ENCODE results near the gene CYP2A6. TPM values are rescaled to one million over a fixed set of nuclear protein-coding genes. Genes with fewer than 3 reads are reported as not detected.

Gene CYP2A6, protein sequence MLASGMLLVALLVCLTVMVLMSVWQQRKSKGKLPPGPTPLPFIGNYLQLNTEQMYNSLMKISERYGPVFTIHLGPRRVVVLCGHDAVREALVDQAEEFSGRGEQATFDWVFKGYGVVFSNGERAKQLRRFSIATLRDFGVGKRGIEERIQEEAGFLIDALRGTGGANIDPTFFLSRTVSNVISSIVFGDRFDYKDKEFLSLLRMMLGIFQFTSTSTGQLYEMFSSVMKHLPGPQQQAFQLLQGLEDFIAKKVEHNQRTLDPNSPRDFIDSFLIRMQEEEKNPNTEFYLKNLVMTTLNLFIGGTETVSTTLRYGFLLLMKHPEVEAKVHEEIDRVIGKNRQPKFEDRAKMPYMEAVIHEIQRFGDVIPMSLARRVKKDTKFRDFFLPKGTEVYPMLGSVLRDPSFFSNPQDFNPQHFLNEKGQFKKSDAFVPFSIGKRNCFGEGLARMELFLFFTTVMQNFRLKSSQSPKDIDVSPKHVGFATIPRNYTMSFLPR
- total RNA-seq (2022; extraction: Qiagen RNA extraction): 0.08 TPM in 1 of 5 replicates, not detected in the others

DNA sequence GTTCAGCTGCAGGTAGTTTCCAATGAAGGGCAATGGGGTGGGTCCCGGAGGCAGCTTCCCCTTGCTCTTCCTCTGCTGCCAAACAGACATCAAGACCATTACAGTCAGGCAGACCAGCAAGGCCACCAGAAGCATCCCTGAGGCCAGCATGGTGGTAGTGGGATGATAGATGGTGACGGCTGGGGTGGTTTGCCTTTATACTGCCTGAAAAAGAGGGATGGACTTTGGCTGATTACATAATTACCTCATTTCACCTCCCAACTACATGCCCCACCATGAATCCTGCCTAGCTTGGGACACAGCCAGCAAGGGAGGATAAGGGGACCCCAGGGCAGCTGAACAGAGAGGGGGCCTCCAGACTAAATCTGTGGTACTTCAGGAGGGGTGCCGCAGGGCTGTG is at the start of gene CYP2A6:
Gene CYP2A6, minus strand, starts transcription at position 171 of the 400 bp plus-strand sequence. Its CDS starts 21 bp downstream, at position 150.

DNA sequence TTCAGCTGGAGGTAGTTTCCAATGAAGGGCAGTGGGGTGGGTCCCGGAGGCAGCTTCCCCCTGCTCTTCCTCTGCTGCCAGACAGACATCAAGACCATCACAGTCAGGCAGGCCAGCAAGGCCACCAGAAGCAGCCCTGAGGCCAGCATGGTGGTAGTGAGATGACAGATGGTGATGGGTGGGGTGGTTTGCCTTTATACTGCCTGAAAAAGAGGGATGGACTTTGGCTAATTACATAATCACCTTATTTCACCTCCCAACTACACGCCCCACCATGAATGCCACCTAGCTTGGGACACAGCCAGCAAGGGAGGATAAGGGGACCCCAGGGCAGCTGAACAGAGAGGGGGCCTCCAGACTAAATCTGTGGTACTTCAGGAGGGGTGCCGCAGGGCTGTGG is 31.8 kb upstream of the CYP2A6 start, which contains the start of gene CYP2A7:
Gene CYP2A7, minus strand, starts transcription at position 170 of the 400 bp plus-strand sequence. Its CDS starts 21 bp downstream, at position 149.

DNA sequence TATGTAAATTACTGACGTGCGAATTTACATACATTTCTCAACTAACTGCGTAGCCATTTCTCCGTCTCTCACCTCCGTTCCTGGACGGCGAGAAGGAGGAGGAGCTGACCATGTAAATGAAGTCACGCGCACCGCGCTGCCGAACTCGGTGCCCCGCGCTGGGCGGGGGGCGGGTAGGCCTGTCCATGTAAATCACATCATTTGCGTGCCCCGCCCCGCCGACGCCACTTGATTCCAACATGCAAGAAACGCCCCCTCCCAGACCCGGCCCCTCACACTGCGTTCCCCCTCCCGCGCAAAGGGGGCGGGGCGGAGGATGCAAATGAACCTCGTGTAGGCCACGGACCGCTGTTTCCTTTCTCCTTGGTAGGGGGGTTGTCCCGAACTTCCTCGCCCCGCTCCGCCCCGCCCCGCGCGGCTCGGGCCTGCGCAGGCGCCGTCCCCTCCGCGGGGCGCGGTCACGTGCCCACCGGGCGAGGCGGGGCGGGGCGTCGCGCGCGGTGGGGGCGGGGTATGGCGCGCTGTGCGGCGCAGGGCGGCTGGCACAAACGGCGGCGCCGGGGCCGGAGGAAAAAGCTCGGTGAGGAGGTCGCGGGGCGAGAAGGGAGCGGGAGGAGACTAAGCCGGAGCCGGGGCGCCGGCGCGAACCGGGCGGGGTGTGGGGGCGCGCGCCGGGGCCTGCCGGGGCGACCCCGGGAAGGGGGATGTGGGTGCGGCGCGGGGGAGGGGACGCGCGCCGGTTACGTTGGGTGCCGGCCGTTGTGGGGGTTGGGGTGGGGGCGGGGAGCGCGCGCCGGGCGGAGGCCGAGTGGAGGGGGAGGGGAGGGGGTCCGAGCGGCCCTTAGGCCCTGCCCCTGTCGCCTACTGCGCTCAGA is 51.3 kb downstream of the CYP2A6 start, which contains the start of gene EGLN2:
Gene EGLN2, plus strand, starts transcription at position 509 of the 875 bp plus-strand sequence. CDS start 1,382 bp downstream, outside the sequence.

Other genes with a start within 250 kb of the CYP2A6 start
- gene LTBP4, start 249.1 kb downstream of the CYP2A6 start, total RNA-seq (2022; extraction: Qiagen RNA extraction): 39.9 to 57.0 TPM (median 49.9 TPM) in 5 replicates
- gene NUMBL, start 159.8 kb downstream of the CYP2A6 start, total RNA-seq (2022; extraction: Qiagen RNA extraction): 61.3 to 81.3 TPM (median 72.9 TPM) in 5 replicates
- gene COQ8B, start 133.6 kb downstream of the CYP2A6 start, total RNA-seq (2022; extraction: Qiagen RNA extraction): 87.5 to 108 TPM (median 93.3 TPM) in 5 replicates
- gene ITPKC, start 133.3 kb downstream of the CYP2A6 start, total RNA-seq (2022; extraction: Qiagen RNA extraction): 32.7 to 43.3 TPM (median 38.0 TPM) in 5 replicates
- gene ACTMAP, start 100.0 kb downstream of the CYP2A6 start, total RNA-seq (2022; extraction: Qiagen RNA extraction): 17.5 to 19.9 TPM (median 18.5 TPM) in 5 replicates
- gene SNRPA, start 99.2 kb downstream of the CYP2A6 start, total RNA-seq (2022; extraction: Qiagen RNA extraction): 145 to 182 TPM (median 154 TPM) in 5 replicates
- not detected in 5 replicates for gene MIA, start 74.9 kb downstream of the CYP2A6 start, total RNA-seq (2022; extraction: Qiagen RNA extraction)
- gene RAB4B, start 72.2 kb downstream of the CYP2A6 start, total RNA-seq (2022; extraction: Qiagen RNA extraction): 14.0 to 20.1 TPM (median 17.1 TPM) in 5 replicates
- 85.4 to 95.3 TPM (median 93.9 TPM) in 5 replicates for gene EGLN2, start 51.3 kb downstream of the CYP2A6 start, total RNA-seq (2022; extraction: Qiagen RNA extraction)
- not detected in 5 replicates for gene CYP2A7, start 31.8 kb upstream of the CYP2A6 start, total RNA-seq (2022; extraction: Qiagen RNA extraction)
- gene CYP2B6, start 140.8 kb upstream of the CYP2A6 start, total RNA-seq (2022; extraction: Qiagen RNA extraction): 0.03 TPM in 1 of 5 replicates, not detected in the others
- not detected in 5 replicates for gene CYP2A13, start 238.0 kb upstream of the CYP2A6 start, total RNA-seq (2022; extraction: Qiagen RNA extraction)